Fibroblast of skin of left biceps (primary cell): ENCODE results near the gene NPIPB6.

Experiments used
- DNase-seq, 2 experiments: peaks; one replicate each; pipeline ENCODE4 v3.0.0-alpha.2; 2013; ENCODE audit warnings: low read depth in 2 of 2

NPIPB6 gene

GRCh38 chr16:28324235-28324886 lies 38.9 kb downstream of the NPIPB6 start:
- no peak for DNase-seq

- no peak for DNase-seq
These were observed 41.5 kb downstream of the NPIPB6 start for GRCh38 chr16:28321700-28322411.

- no peak for DNase-seq
These were observed 42.6 kb downstream of the NPIPB6 start for GRCh38 chr16:28320741-28321140.

- DNase-seq, result no peak
These were observed 43.2 kb downstream of the NPIPB6 start for GRCh38 chr16:28320023-28320561.

- DNase-seq, result no peak
These were observed 43.8 kb downstream of the NPIPB6 start for GRCh38 chr16:28319476-28320022.

- no peak for DNase-seq
These were observed 45.1 kb downstream of the NPIPB6 start for GRCh38 chr16:28318042-28318744.

- no peak for DNase-seq
These were observed 46.0 kb downstream of the NPIPB6 start for GRCh38 chr16:28317040-28317880.

- no peak for DNase-seq
These were observed 47.3 kb downstream of the NPIPB6 start for GRCh38 chr16:28316054-28316453.

GRCh38 chr16:28313587-28313986 lies 49.7 kb downstream of the NPIPB6 start:
- no peak for DNase-seq

GRCh38 chr16:28312327-28312726 lies 51.0 kb downstream of the NPIPB6 start:
- no peak for DNase-seq

- DNase-seq, result no peak
These were observed 51.4 kb downstream of the NPIPB6 start for GRCh38 chr16:28311913-28312312.

- no peak for DNase-seq
These were observed 51.9 kb downstream of the NPIPB6 start for GRCh38 chr16:28311413-28311812.

- DNase-seq, result no peak
These were observed 52.5 kb downstream of the NPIPB6 start for GRCh38 chr16:28310796-28311195.

GRCh38 chr16:28309811-28310311 lies 53.4 kb downstream of the NPIPB6 start:
- DNase-seq, result no peak

GRCh38 chr16:28308794-28309584 lies 54.3 kb downstream of the NPIPB6 start:
- no peak for DNase-seq

- no peak for DNase-seq
These were observed 55.4 kb downstream of the NPIPB6 start for GRCh38 chr16:28307936-28308335.

GRCh38 chr16:28304214-28304613 lies 59.1 kb downstream of the NPIPB6 start:
- DNase-seq, result no peak

- no peak for DNase-seq
These were observed 60.2 kb downstream of the NPIPB6 start for GRCh38 chr16:28303132-28303531.

- no peak for DNase-seq
These were observed 61.7 kb downstream of the NPIPB6 start for GRCh38 chr16:28301620-28302019.

- DNase-seq, result no peak
These were observed 62.2 kb downstream of the NPIPB6 start for GRCh38 chr16:28301154-28301553.
